Vagina (tissue), 2 donors: Measurements from ENCODE around the gene MICAL3. TPM values are rescaled to one million over a fixed set of nuclear protein-coding genes. Genes with fewer than 3 reads are reported as not detected.
A peak's percentile ranks its signal among the peaks of the same experiment; 100 is the strongest.
"Not testable (repeated sequence)": the region's sequence is repeated elsewhere in the genome, so short reads cannot be mapped to it uniquely, and the experiment has no call there.

Experiments
- DNase-seq, 2 donors: peaks; one replicate each; pipeline ENCODE4 v3.0.0-alpha.2; 2017; ENCODE audit errors: extremely low spot score in 2 of 2
- H3K27ac ChIP-seq: fragments of 200-600 bp; sonication (generic); one replicate; pipeline ENCODE4 v1.5.1; 2019
- H3K27me3 ChIP-seq: fragments of 200-600 bp; sonication (generic); one replicate; pipeline ENCODE4 v1.5.1; 2019
- H3K36me3 ChIP-seq, 2 donors: fragments of 200-600 bp; sonication (generic); one replicate each; pipeline ENCODE4 v1.5.1; 2017 to 2019
- H3K4me1 ChIP-seq: fragments of 200-600 bp; sonication (generic); one replicate; pipeline ENCODE4 v1.5.1; 2019
- H3K4me3 ChIP-seq, 2 donors: fragments of 200-600 bp; sonication (generic); 1 replicate in 1 of 2; 2 replicates in 1 of 2; pipeline ENCODE4 v1.5.1; 2016 to 2019
- H3K9me3 ChIP-seq: fragments of 200-600 bp; sonication (generic); one replicate; pipeline ENCODE4 v1.5.1; 2019
- CTCF ChIP-seq, 3 experiments: fragments of 450-650 bp in 2 of 3; fragments of 200-600 bp in 1 of 3; sonication (generic) in 1 of 3; IDR thresholded peaks; one replicate each; pipeline ENCODE4 v1.5.1; 2017 to 2019; ENCODE audit warnings: antibody characterized with exemption in 3 of 3, mild to moderate bottlenecking in 2 of 3, moderate library complexity in 2 of 3
- POLR2A ChIP-seq, 2 donors: fragments of 450-650 bp; IDR thresholded peaks; one replicate each; pipeline ENCODE4 v1.6.1; 2017; ENCODE audit warnings: antibody characterized with exemption in 2 of 2, mild to moderate bottlenecking in 2 of 2, moderate library complexity in 2 of 2
- POLR2AphosphoS5 ChIP-seq, 2 donors: sonication (generic); formaldehyde crosslinking; IDR thresholded peaks; one replicate each; pipeline ENCODE4 v1.9.0; 2017; ENCODE audit warnings: antibody characterized with exemption in 2 of 2, mild to moderate bottlenecking in 2 of 2, low read depth in 1 of 2; ENCODE audit not compliant: insufficient read depth in 1 of 2
- intact Hi-C: fragments of 100-400 bp; cut with DNase I; formaldehyde crosslinking; loops from one replicate; pipeline ENCODE4 v1.15.1; 2023
- total RNA-seq: library from RNA; depleted of rRNA; stranded (reverse); fragments of >200 nt; gene quantifications from one replicate; pipeline ENCODE4 v1.2.3, GENCODE V29; 2016

The MICAL3 gene
- total RNA-seq, 1 donor from 2014 or later = 35.1 TPM

- no peaks in the 10 kb centered on the region for H3K36me3 ChIP-seq
- H3K27me3 ChIP-seq = no peaks in the 10 kb centered on the region
- TF ChIP-seq POLR2A (IDR thresholded peaks at IDR 0.05) (peak in 1 of 2 donors; percentile 62), CTCF (IDR thresholded peaks at IDR 0.05) (peak in 2 of 3 experiments; percentile 31 to 53), POLR2AphosphoS5 (IDR thresholded peaks at IDR 0.05; ENCODE audit: insufficient read depth in 1 of 2, low read depth in 1 of 2) (peak; percentile 91 to 92)
- H3K4me1 ChIP-seq = peaks cover 21% of the 10 kb centered on the region
- DNase-seq = peak in 1 of 2 donors; percentile 96
- H3K9me3 ChIP-seq = no peaks in the 10 kb centered on the region
- peak overlapping the region; percentile 89 for H3K27ac ChIP-seq
- H3K4me3 ChIP-seq = peak overlapping the region; percentile 80 to 89
- intact Hi-C loops = no loop called here
Measured at GRCh38 chr22:18001040-18001893, 23.1 kb downstream of the MICAL3 start.

- Histone ChIP-seq H3K9me3 (no peaks in the 10 kb centered on the region), H3K4me1 (peaks cover 21% of the 10 kb centered on the region), H3K36me3 (no peaks in the 10 kb centered on the region), H3K27ac (peak overlapping the region; percentile 89), H3K27me3 (no peaks in the 10 kb centered on the region), H3K4me3 (peak overlapping the region; percentile 80 to 89)
- intact Hi-C loops = no loop called here
- TF ChIP-seq CTCF (IDR thresholded peaks at IDR 0.05) (no peak), POLR2AphosphoS5 (IDR thresholded peaks at IDR 0.05; ENCODE audit: insufficient read depth in 1 of 2, low read depth in 1 of 2) (no peak), POLR2A (IDR thresholded peaks at IDR 0.05) (no peak)
- DNase-seq = no peak
Measured at GRCh38 chr22:18000441-18001039, 23.8 kb downstream of the MICAL3 start.

- TF ChIP-seq CTCF (IDR thresholded peaks at IDR 0.05) (no peak), POLR2A (IDR thresholded peaks at IDR 0.05) (no peak), POLR2AphosphoS5 (IDR thresholded peaks at IDR 0.05; ENCODE audit: insufficient read depth in 1 of 2, low read depth in 1 of 2) (no peak)
- intact Hi-C loops = no loop called here
- no peak overlapping the region for H3K27ac ChIP-seq
- peak overlapping the region; percentile 80 to 89 for H3K4me3 ChIP-seq
- H3K36me3 ChIP-seq = no peaks in the 10 kb centered on the region
- peaks cover 21% of the 10 kb centered on the region for H3K4me1 ChIP-seq
- no peaks in the 10 kb centered on the region for H3K9me3 ChIP-seq
- H3K27me3 ChIP-seq = no peaks in the 10 kb centered on the region
- DNase-seq = no peak
Measured at GRCh38 chr22:17999851-18000250, 24.5 kb downstream of the MICAL3 start.

- H3K9me3 ChIP-seq = no peaks in the 10 kb centered on the region
- DNase-seq = no peak
- no peak overlapping the region for H3K27ac ChIP-seq
- H3K36me3 ChIP-seq = no peaks in the 10 kb centered on the region
- H3K4me1 ChIP-seq = peaks cover 25% of the 10 kb centered on the region
- TF ChIP-seq POLR2AphosphoS5 (IDR thresholded peaks at IDR 0.05; ENCODE audit: insufficient read depth in 1 of 2, low read depth in 1 of 2) (no peak), CTCF (IDR thresholded peaks at IDR 0.05) (no peak), POLR2A (IDR thresholded peaks at IDR 0.05) (no peak)
- H3K4me3 ChIP-seq = no peak overlapping the region
- no peaks in the 10 kb centered on the region for H3K27me3 ChIP-seq
- intact Hi-C loops = no loop called here
Measured at GRCh38 chr22:17998913-17999312, 25.4 kb downstream of the MICAL3 start.

GRCh38 chr22:17997456-17997855 lies 26.9 kb downstream of the MICAL3 start:
- Histone ChIP-seq H3K27ac (no peak overlapping the region), H3K4me1 (peaks cover 33% of the 10 kb centered on the region), H3K36me3 (no peaks in the 10 kb centered on the region), H3K4me3 (no peak overlapping the region), H3K27me3 (no peaks in the 10 kb centered on the region), H3K9me3 (no peaks in the 10 kb centered on the region)
- intact Hi-C loops = no loop called here
- TF ChIP-seq POLR2AphosphoS5 (IDR thresholded peaks at IDR 0.05; ENCODE audit: insufficient read depth in 1 of 2, low read depth in 1 of 2) (no peak), POLR2A (IDR thresholded peaks at IDR 0.05) (no peak), CTCF (IDR thresholded peaks at IDR 0.05) (no peak)
- no peak for DNase-seq

GRCh38 chr22:17995256-17995655 lies 29.1 kb downstream of the MICAL3 start:
- H3K4me1 ChIP-seq = peaks cover 49% of the 10 kb centered on the region
- DNase-seq, H3K27ac ChIP-seq, H3K4me3 ChIP-seq, H3K36me3 ChIP-seq, H3K9me3 ChIP-seq, intact Hi-C loops, H3K27me3 ChIP-seq: not testable (repeated sequence)
